Limb (tissue), 2 donors: ENCODE data around the gene CPZ.
A peak's percentile ranks its signal among the peaks of the same experiment; 100 is the strongest.

Experiments
- DNase-seq, 2 donors: peaks; one replicate each; pipeline ENCODE4 v3.0.0-alpha.2; 2016; ENCODE audit errors: extremely low spot score in 2 of 2

CPZ gene

DNA sequence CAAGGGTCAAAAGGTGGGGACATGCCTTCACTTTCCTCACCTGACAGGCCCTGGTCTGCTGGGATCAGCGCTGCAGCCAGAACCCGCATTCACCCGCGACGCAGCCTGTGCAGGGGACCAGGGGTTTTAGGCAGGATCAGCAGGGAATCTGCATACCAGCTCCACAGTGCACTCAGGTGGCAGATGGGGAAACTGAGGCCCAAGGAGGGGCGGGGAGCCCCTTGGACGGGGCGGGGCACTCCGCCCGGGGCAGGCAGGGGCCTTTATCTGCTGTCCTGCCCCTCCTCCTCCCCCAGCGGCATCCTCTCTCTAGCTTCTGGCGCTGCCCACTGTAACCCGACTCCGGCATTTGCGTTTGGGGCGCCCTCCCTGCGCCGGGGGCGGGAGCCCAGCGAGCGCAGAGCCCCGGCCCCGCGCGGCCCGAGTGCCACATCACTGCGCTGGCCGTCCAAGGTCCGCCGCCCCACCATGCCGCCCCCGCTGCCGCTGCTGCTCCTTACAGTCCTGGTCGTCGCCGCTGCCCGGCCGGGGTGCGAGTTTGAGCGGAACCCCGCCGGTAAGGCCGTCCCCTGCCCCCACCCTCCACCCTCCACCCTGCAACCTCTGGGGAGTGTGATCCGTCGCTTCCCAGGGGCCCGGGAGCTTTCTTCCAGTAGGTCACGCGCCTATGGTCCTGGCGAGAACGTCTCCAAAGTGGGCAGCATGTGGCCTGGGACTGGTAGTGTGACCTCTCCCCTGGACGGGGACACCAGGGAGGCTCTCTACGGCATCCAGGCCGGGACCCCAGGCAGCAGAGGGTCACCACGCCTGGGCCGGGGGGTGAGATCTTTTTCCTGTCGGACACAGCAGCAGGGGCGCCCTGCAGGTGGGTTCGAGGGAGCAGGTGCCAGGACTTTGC is at the start of gene CPZ:
Gene CPZ, plus strand, starts transcription at position 400 of the 898 bp plus-strand sequence. Its CDS starts 69 bp downstream, at position 469.
- DNase-seq: peak in 1 of 2 donors; percentile 60

DNA sequence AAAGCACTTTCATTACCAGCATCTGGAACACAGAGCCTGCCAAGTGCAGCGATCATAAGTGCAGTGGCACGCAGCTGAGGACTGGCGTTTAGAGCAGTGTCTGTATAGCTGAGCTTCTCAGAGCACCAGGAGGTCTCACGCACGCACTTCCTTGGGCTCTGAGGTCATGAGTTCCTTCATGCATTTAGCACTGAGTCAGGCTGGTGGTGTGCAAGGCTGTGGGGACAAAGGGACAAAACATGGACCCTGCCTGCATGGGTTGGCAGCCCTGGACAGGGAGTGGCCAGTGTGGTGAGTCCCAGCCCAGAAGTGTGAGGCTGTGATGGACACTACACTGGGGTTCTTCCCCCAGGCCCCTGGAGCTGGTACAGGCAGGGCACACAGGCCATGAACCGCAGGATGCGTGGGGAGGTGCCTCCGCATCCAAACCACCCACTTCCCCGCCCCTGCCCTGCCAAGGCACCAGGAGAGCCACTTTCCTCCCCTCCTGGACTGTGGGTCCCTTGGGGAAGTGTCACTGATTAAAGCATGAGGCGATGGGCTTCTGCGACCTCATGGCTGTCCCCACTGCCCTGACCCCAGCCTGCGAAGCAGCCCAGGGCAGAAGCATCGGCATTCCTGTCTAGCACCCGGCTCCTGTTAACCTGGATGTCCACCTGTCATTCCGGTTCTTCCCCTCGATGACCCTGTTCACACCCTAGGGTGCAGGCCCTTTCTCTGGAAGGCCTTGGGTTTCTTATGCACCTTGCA is 49.6 kb upstream of the CPZ start:
- no peak for DNase-seq

DNA sequence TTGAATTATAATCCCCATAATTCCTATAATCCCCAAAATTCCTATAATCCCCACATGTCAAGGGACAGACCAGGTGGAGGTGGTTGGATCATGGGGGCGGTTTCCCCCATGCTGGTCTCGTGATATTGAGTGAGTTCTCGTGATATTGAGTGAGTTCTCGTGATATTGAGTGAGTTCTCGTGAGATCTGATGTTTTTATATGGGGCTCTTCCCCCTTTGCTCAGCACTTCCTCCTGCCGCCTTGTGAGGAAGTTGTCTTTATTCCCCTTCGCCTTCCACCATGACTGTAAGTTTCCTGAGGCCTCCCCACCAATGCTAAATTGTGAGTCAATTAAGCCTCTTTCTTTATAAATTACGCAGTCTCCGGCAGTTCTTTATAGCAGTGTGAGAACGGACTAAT is 48.9 kb upstream of the CPZ start:
- DNase-seq: no peak

DNA sequence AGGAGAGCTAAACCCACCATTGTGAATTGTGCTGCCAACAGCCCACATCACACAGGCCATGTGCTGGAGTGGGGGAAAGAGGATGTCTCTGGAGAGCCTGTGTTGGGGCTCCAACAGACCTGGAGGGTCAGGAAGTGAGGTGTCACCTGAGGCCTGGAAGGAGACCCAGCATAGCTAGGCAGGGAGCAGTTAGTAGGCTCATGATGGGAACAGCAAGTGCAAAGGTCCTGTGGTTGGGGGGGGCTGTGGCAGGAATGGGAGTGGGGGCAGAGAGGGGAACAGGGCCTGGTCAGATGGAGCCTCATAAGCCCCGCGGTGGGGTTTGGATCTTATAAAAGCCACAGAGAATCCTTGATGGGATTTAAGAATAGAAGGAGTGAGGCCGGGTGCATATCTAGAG is 48.3 kb upstream of the CPZ start:
- no peak for DNase-seq

DNA sequence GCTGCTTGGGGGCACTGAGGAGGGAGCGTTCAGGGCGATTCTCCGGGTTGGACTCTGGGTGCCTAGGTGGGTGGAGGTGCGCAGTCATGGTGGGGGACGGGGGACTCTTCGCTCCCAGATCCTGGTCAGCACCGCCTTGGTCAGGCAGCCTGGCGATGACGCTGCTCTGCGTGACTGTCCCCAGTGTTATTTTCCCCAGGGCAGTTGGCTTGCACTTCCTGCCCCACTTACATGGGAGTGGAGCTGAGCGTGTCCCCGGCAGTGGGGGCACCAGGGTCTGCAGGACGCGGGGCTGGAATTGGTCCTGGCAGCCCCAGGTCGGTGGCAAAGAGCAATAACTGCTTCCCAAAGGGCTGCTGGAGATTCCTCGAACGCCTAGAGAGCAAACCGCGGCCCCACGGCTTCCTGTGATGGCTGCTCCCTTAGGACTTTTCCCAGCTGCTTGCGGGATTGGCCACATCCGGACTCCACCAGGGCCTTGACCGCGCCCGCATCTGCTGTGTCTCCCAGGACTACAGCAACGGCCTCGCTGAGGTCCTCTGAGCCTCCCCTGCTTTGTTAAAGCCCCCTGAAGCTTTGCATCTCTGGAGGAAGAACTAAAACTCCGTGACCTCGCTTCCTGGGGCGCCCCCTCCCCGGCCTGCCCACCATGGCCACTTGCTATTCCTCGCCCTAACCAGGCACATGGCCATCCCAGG is 47.7 kb upstream of the CPZ start:
- no peak for DNase-seq

DNA sequence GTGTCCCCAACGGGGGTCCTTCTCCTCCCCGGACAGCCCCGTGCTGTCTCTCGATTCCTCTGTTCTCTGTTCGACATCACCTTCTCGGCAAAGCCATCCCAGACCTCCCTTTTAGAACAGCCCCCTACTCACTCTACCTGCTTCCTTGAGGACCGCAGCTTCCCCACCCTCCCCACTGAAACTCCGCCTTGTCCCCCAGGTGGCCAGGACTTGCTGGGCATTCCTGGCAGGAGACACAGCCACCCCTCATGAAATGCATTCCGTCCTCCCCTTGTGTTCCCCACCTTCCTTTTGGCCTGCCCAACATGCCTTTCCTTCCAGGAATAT is 47.2 kb upstream of the CPZ start:
- no peak for DNase-seq

DNA sequence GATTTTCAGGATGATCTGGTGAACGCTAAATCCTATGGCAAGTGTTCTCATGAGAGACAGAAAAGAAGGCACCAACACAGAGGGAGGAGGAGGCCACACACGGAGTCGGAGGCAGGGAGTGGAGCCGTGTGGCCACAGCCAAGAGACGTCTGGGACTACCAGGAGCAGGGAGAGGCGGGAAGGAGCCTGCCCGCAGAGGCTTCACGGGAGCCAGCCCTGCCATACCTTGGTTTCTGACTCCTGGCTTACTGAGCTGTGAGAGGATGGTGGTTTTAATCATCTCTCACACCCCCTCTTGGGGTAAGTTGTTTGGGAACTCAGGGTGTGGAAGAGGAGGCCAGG is 45.8 kb upstream of the CPZ start:
- DNase-seq: no peak

DNA sequence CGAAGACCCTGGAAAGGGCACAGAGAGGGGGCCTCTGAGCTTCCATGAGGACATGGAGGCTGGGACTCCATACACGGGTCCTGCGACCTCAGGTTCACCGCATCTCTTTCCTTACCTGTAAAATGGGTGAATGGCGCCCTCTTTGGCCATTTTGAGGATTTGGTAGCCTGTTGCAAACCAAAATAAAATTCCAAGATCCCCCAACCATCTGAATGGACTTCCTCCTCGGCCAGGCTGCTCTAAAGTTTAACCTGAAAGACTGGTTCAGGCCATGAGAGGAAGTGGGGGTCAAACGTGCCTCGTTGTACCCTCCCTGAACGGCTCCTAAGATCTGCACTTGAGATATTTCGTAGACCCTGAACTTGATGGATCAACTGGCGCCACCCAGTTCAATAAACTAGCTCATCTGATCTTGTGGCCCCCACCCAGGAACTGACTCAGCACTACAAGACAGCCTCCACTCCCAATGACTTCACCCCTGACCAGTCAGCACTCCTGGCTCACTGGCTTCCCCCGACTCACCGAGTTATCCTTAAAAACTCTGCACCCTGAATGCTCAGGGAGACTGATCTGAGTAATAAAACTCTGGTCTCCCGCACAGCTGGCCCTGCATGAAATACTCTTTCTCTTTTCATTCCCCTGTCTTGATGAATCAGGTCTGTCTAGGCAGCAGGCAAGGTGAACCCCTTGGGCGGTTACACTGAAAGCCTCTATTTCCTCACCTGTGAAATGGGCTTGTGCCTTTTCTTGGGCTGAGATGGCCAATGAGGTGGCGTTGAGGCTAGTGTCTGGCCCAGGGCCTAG is 45.3 kb upstream of the CPZ start:
- DNase-seq: no peak

DNA sequence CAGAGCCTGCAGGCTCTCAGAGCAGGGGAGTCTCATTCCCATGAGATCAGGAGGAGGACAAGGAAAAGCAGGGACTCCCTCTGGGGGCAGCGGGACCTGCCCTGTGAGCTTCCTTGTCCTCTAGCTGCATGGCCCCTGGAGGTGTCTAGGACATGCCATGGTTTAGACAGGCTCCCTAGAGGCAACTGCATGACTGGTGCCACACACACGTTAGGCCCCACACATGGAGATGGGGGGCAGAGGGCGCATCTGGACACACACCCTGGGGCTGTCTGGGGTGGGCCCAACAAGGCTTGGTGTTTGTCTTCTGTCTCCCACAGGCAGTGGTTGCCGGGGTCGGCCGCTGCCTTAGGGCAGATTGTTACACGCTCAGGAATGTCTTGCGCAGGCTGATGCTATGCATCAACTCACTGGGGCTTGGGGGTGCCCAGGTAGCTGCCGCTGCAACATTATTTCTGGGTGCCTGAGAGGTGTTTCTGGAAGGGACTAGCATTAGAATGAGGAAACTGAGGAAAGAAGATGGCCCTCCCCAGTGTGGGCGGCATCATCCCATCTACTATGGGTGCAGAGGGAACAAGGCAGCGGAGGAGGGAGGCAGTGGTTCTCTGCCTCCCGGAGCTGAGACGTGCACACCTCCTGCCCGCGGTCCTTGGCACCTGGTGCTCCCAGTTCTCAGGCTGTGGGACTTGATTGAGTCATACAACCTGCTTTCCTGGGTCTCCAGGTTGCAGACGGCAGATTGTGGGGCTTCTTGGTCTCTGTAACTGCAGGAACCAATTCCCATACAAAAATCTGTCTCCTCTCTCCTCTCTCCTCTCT is 44.4 kb upstream of the CPZ start:
- DNase-seq: no peak

DNA sequence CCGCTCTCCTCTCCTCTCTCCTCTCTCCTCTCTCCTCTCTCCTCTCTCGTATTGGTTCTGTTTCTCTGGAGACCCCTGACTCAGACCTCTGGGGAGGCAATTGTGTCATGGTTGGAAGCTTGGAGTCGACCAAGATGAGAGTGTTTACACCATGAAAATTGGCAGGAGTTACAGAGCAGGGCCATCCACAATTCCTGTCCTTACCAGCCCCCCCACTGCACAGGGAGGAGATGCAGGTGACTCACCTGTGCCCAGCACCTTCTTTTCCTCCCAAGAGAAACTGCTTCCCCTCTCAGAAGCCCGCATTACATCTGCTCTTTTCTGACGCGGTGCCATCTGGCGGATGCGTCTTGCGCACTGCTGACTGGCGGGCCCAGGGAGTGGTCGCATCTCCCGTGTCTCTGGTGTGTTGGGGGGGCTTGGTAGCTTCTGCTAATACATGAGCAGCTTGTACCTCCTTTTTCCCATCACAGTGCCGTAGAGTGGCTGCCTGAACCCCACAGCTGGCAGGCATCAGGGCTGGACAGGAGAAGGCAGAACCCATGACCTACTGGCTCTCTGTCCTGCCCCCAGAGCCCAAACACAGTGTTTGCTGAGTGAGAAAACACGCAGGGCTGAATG is 43.7 kb upstream of the CPZ start:
- no peak for DNase-seq

DNA sequence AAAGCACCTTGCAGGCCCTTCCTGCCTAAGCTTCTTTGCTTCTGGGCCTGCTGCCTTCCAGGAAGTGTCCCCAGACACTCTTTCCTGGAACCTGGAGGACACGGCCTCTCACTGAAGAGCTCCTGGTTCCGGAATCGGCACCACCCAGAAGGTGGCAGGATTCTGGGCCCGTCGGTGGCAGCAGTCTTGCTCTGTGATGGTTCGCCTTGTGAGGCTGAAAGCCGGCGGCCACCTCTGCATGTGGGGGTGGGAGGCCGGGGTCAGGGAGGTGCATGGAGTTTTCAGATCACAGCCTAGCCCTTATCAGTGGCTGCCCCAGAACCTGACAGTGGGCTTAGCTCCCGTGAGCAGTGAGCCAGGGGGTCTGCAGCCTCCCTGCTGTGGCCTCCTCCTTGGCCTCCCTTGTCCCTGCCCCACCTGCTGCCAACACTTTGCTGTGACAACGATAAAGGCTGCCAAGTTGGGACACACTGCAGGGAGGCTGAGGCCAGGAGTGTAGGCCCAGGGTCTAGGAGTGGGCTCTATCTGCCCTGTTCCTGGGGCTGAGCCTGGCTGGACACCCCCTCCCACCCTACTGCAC is 43.1 kb upstream of the CPZ start:
- no peak for DNase-seq

DNA sequence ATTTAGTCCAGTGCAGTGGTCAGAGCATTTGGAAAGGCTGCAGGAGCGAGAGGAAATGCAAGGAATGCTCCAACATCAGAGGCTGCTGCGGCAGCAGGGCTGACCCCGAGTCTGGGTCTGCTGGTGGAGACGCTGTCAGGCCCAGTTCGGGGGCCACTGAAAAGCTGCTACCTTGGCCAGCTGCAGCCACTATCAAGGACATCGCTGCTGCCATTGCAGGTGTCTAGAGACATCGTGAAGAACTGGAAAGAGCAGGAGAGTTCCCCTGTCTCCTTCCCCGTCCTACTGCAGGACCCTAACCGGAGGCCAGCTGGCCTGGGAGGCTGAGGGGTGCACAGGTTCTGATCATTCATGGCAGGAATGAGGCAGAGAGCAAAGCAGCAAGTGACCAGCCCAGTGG is 41.9 kb upstream of the CPZ start:
- DNase-seq: no peak

DNA sequence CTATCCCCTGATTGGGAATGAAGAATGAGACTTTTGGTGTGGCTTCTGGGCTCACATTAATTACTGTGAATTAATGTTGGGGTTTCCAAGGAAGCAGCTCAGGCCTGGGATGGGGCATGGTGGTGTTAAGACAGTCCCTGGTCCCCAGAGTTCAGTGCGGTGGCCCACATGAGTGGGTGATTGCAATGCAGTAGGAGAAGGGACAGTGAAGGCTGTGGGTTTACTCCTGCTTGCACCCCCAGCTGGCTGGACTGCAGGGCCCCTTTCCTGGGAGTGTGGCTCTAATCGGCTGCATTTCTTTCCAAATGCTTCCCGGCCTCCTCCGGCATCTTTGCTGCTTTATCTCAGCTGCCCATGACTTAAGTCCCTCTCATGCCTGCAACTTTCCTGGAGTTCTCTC is 40.5 kb upstream of the CPZ start:
- DNase-seq: no peak

DNA sequence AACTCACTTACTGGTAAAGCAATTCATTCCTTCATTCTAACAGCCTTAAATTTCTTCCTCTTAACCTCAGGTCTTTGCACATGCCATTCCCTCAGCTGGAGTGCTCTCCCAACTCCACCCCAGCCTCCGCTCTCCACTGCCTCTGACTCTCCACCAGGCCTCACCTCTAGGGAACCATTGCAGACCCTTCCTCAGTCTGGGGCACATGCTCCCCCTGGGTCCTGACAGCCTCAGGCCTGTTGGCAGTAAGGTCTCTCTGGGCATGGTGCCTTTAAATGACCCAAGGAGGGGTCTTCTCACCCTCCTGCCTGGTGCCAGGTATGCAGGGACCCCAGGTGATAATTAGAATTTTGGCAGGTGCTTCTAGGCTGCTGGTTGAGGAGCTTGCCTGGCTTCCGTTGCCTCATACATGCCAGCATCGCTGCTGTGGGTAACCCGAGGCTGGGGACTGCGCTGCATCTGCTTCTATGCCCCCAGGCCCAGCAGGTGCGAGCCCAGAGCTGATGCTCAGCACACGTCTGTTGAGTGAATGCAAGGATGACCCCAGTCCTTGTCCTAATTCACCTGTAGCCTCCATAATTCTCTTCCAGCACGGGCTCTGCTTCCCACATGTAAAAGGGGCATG is 39.9 kb upstream of the CPZ start:
- no peak for DNase-seq

DNA sequence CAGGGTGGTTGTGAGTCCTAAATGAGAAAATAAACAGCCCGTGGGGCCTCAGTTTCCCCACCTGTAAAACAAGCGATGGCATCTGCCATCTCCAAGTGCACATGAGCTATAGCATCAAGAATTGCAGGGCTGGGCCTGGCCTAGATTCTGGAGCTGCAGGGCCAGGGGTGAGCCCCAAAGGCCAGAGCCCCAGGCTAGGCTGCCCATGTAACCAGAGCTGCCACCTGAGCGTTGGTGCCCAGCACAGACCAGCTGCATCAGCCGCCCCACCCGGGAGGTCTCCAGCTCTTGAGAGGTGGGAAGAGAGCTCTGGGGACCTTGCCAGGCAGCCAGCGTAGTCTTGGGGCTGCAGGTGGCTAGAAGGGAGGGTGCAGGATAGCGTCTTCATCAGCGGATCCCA is 39.3 kb upstream of the CPZ start:
- DNase-seq: no peak

DNA sequence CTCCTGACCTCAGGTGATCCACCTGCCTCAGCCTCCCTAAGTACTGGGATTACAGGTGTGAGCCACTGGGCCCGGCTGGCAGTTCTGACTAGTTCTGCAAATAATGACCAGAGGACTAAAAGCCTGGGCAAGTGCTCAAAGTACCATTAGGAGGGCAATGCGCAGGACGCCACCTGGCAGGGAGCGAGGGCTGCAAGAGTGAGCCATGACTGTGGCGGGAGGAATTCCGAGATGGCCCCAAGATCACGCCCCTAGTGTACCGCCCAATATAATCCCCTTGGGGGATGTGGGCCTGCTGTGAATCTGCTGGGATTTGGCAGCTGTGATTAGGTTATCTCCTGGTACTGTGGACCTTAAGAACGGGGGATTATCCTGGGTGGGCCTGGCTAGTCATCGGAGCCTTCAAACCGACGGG is 38.6 kb upstream of the CPZ start:
- no peak for DNase-seq

DNA sequence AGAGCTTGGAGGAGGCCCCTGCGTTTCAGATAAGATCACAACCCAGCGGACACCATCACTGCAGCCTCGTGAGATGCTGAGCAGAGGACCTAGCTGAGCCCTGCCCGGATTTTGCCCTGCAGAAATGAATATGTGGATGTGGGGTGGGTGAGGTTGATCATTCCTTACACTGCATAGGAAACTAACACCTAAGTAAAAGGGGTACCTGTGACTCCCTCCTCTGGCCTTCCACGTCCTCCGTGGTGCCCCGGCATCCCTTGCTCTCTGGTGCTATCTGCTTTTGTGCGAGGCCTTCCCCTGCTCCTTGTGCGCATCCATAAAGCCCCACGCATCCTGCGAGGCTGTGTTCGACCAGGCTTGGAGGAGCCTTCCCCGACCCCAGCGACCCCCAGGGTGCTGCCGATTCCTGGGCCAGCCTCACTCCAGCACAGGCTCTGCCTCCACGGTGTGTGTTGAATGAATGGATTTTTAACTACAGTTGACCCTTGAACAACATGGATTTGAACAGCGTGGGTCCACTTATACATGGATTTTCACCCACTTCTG is 37.9 kb upstream of the CPZ start:
- no peak for DNase-seq

DNA sequence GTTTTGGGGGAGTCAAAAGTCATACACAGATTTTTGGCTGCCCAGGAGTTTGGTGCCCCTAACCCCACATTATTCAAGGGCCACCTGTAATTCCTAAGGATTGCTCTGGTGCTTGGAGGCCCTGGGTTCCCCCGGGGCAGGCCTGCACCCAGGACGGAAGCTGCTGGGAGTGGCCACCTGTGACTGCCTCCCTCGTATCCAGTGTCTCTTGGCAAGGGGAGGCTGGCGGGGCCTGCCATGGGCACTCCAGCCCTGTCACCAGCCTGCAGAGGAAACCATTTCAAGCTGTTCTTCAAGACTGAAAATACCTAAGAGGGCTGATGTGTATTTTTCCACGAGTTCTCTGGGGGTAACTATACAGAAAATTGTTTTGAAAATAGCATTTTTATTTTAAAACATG is 36.8 kb upstream of the CPZ start:
- DNase-seq: no peak
